ENCODE results near the gene DAZ2.
"Not testable (repeated sequence)": the region's sequence is repeated elsewhere in the genome, so short reads cannot be mapped to it uniquely, and the experiment has no call there.

DAZ2 gene, protein sequence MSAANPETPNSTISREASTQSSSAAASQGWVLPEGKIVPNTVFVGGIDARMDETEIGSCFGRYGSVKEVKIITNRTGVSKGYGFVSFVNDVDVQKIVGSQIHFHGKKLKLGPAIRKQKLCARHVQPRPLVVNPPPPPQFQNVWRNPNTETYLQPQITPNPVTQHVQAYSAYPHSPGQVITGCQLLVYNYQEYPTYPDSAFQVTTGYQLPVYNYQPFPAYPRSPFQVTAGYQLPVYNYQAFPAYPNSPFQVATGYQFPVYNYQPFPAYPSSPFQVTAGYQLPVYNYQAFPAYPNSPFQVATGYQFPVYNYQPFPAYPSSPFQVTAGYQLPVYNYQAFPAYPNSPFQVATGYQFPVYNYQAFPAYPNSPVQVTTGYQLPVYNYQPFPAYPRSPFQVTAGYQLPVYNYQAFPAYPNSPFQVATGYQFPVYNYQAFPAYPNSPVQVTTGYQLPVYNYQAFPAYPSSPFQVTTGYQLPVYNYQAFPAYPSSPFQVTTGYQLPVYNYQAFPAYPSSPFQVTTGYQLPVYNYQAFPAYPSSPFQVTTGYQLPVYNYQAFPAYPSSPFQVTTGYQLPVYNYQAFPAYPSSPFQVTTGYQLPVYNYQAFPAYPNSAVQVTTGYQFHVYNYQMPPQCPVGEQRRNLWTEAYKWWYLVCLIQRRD

DNA sequence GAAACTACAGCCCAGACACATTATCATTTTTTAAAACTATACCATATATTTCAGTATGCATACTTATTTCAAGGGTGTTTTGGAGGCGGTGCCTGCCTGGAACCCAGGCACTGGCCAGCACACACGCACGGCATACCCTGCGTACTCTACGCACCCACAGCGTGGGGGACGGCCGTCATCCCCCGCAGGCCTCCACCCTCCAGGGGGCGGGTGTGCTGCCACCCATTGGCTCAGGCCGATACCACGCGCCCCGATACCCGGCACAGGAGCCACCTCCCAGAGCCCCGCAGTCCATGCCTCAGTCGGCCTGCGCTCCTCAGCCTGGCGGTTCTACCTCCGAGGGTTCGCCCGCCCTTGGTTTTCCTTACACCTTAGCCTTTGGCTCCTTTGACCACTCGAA is at the start of gene DAZ2:
Gene DAZ2, plus strand, starts transcription at position 301 of the 400 bp plus-strand sequence. CDS start 208 bp downstream, outside the sequence.
- DNase-seq (ENCODE audit: low read depth in 2 of 2) = not testable (repeated sequence)

DNA sequence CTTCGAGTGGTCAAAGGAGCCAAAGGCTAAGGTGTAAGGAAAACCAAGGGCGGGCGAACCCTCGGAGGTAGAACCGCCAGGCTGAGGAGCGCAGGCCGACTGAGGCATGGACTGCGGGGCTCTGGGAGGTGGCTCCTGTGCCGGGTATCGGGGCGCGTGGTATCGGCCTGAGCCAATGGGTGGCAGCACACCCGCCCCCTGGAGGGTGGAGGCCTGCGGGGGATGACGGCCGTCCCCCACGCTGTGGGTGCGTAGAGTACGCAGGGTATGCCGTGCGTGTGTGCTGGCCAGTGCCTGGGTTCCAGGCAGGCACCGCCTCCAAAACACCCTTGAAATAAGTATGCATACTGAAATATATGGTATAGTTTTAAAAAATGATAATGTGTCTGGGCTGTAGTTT is 20.4 kb upstream of the DAZ2 start, which contains the start of gene DAZ1:
Gene DAZ1, minus strand, starts transcription at position 101 of the 400 bp plus-strand sequence. CDS start 208 bp downstream, outside the sequence.
- not testable (repeated sequence) for DNase-seq (ENCODE audit: low read depth in 2 of 2)

DNA sequence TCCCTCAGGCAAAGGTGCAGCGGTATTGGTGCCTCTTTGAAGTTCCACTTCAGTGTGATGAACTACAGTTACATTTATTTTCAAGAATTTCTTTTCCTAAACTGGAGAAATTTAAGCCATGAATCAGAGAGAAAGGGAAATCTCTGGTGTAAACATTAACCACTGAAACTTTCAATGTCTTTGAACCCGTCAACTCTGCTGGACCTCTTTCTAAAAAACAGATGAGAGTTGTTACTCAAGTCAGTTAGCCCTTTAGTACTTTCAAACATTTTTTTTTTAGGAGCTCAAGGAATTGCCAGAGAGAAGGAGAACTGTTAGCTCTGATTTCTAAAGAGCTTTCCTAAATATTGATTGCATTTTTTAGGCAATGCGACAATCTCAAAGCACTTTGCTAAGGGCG is 11.9 kb upstream of the DAZ2 start:
- not testable (repeated sequence) for DNase-seq (ENCODE audit: low read depth in 2 of 2)

GRCh38 chrY:23209802-23210495 is 9.4 kb upstream of the DAZ2 start:
- DNase-seq (ENCODE audit: low read depth in 2 of 2) = not testable (repeated sequence)

DNA sequence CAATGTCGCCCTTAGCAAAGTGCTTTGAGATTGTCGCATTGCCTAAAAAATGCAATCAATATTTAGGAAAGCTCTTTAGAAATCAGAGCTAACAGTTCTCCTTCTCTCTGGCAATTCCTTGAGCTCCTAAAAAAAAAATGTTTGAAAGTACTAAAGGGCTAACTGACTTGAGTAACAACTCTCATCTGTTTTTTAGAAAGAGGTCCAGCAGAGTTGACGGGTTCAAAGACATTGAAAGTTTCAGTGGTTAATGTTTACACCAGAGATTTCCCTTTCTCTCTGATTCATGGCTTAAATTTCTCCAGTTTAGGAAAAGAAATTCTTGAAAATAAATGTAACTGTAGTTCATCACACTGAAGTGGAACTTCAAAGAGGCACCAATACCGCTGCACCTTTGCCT is 8.7 kb upstream of the DAZ2 start:
- DNase-seq (ENCODE audit: low read depth in 2 of 2) = not testable (repeated sequence)

Measured in stimulated activated CD4-positive, alpha-beta T cell treated with anti-CD3 and anti-CD28 coated beads, Interleukin-12 subunit alpha, Interleukin-12 subunit beta, amount 100 ng/mL, for 24 hours (primary cell).